Activated effector memory CD4-positive, alpha-beta T cell treated with anti-CD3 and anti-CD28 coated beads, Interleukin-2, amount 50 U/mL, for 16 hours (primary cell): ENCODE results near the gene MRPL55.

Experiments used
- DNase-seq: peaks from one replicate; pipeline ENCODE4 v3.0.0-alpha.2; 2020

The MRPL55 gene

GRCh38 chr1:228066891-228067654, 42.0 kb downstream of the MRPL55 start:
- peak; percentile 52 for DNase-seq

GRCh38 chr1:228066416-228066815, 42.7 kb downstream of the MRPL55 start:
- peak; percentile 24 for DNase-seq

- DNase-seq: peak; percentile 47
Measured at GRCh38 chr1:228065543-228066347, 43.4 kb downstream of the MRPL55 start.

- peak; percentile 59 for DNase-seq
Measured at GRCh38 chr1:228064741-228065542, 44.2 kb downstream of the MRPL55 start.

GRCh38 chr1:228064296-228064695, 44.8 kb downstream of the MRPL55 start:
- DNase-seq: no peak

GRCh38 chr1:228063251-228064191, 45.6 kb downstream of the MRPL55 start:
- DNase-seq: peak; percentile 60

- peak; percentile 59 for DNase-seq
Measured at GRCh38 chr1:228062812-228063211, 46.3 kb downstream of the MRPL55 start.

- DNase-seq: peak; percentile 59
Measured at GRCh38 chr1:228062085-228062791, 46.9 kb downstream of the MRPL55 start.

GRCh38 chr1:228061411-228062084, 47.6 kb downstream of the MRPL55 start:
- DNase-seq: peak; percentile 57

GRCh38 chr1:228060458-228061190, 48.5 kb downstream of the MRPL55 start:
- DNase-seq: peak; percentile 60

GRCh38 chr1:228059634-228060457, 49.3 kb downstream of the MRPL55 start:
- peak; percentile 89 for DNase-seq

GRCh38 chr1:228058949-228059633, 50.0 kb downstream of the MRPL55 start:
- peak; percentile 82 for DNase-seq

GRCh38 chr1:228058172-228058948, 50.7 kb downstream of the MRPL55 start:
- DNase-seq: peak; percentile 57
